Left lobe of liver (tissue), 2 donors: ENCODE results near the gene SLC15A2. TPM values are rescaled to one million over a fixed set of nuclear protein-coding genes. Genes with fewer than 3 reads are reported as not detected.

Experiments
- ATAC-seq: fragments of 200-7000 bp; cut with Tn5 transposase; one replicate; pipeline ENCODE4 v1.9.1; 2020; ENCODE audit warnings: mild to moderate bottlenecking, moderate library complexity
- DNase-seq: peaks from one replicate; pipeline ENCODE4 v3.0.0-alpha.2; 2020; ENCODE audit warnings: low spot score
- total RNA-seq: library from RNA; stranded (reverse); gene quantifications from one replicate; pipeline ENCODE4 v1.2.1, GENCODE V29; 2021
- donor health status: DM: no; HTN: no; CAD: no; lungs with moderate emphysema.
- donor health status: DM: no; HTN: yes; CAD: no.

Gene SLC15A2
- total RNA-seq, 1 donor from 2014 or later, result 1.5 TPM

DNA sequence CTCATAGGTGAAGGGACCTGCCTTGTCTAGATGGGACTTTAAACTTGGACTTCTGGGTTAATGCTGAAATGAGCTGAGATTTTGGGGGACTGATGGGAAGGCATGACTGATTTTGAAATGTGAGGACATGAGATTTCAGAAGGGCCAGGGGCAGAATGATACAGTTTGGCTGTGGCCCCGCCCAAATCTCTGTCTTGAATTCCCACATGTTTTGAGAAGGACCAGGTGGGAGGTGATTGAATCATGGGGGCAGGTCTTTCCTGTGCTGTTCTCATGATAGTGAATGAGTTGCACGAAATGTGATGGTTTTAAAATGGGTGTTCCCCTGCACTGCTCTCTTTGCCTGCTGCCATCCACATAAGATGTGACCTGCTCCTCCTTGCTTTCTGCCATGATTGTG lies 85.0 kb downstream of the SLC15A2 start:
- no peak for ATAC-seq
- DNase-seq, result no peak

DNA sequence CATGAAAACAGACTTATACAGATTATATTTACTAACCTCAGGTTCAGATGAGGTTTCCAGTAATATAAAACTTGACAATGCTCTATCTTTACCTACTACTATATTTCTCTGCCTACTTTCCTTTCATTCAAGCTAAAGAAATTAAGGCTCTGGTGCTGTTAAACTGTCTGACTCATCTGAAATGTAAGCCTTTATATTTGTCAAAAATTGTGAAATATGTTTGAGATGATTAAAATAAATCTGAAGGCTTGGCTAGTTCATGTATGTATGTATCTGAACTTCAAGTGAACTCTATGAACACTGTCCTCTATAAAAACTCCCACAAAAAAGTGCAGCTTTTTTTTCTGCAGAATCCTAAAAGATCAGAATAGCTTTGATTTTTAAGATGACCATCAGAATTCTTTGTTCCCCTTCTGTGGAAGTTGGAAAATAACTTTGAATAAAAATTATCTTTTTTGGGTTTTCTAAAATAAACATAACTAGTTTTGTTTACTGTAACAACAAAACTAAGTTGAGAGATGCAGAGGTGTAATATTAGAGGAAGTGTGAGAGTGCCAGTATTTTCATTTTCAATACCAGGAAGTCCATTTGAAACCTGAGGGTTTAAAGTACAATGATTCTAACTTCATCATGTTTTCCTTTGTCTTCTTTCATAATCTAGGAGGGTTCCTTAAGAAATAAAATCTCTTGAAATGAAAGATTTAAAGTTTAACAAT lies 85.7 kb downstream of the SLC15A2 start:
- ATAC-seq (no peak), DNase-seq (no peak)

GRCh38 chr3:121980450-121980796 lies 86.2 kb downstream of the SLC15A2 start:
- ATAC-seq (no peak), DNase-seq (no peak)

DNA sequence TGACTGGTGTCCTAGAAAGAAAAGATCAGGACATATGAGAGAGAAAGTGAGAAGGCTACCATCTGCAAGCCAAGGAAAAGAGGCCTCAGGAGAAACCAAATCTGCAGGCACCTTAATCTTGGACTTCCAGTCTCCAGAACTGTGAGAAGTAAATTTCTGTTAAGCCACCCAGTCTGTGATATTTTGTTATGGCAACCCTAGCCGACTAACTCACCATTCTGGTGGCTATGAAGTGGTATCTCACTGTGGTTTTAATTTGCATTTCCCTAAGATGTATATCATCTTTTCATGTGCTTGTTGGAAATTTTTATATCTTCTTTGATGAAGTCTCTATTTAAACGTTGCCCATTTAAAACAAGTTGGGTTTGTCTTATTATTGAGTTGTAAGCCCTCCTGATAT lies 87.3 kb downstream of the SLC15A2 start:
- ATAC-seq (no peak), DNase-seq (no peak)

- DNase-seq (no peak), ATAC-seq (no peak)
These were observed 91.6 kb downstream of the SLC15A2 start for GRCh38 chr3:121985846-121986245.

- DNase-seq, result no peak
- ATAC-seq, result no peak
These were observed 93.9 kb downstream of the SLC15A2 start for GRCh38 chr3:121988146-121988545.

- DNase-seq (no peak), ATAC-seq (peak; percentile 42)
These were observed 95.7 kb downstream of the SLC15A2 start for GRCh38 chr3:121989943-121990342.

DNA sequence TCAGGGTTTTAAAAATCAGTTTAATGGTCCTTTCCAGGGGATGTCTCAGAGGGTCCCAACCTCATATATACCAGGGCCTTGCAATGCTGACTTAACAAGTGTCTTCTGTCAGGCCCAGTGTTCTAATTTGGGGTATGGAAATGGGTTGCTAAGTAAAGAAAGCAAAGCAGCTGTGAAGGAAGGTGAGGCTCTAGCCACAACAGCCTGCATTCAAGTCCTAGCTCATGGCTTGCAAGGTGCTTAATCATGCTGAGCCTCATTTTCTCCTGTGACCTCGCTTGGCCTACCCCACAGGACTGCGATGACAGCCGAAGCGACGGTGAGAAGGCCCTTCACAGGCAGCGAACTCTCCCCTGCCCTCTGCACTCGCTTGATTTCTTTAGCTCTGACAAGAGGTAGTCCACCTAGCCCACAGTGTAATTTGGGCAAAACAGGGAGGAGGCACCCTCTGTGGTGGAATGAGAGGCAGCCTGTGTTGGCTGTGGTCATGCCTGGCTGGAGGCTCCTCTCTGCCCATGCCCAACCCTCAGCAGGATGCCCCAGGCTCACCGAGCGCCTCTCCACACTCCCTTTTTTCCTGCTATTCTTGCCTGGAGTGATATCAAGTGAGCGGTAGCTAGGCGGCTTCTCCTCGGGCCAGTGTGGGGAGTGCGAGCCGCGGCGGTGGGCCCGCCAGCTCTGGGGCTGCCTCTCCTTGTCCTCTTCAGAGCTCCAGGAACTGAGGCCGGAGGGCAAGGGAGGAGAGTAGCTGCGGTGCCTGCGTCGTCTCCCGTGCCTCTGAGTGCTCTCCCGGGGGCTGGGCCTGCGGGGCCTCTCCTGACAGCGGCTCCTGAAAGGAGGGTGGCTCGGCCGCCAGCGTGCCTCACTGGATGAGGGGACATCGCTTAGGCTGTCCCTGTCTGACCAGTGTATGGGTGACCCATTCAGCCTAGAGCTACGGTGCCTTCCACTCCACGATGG lies 98.7 kb downstream of the SLC15A2 start:
- DNase-seq, result no peak
- ATAC-seq, result no peak

Other genes with a start within 250 kb of the SLC15A2 start
- 15.4 TPM for gene HCLS1, start 233.5 kb upstream of the SLC15A2 start, total RNA-seq
- gene GOLGB1, start 144.7 kb upstream of the SLC15A2 start, total RNA-seq, result 26.1 TPM
- 3.9 TPM for gene IQCB1, start 59.3 kb upstream of the SLC15A2 start, total RNA-seq
- 2.2 TPM for gene EAF2, start 59.2 kb upstream of the SLC15A2 start, total RNA-seq
- gene ILDR1, start 127.8 kb downstream of the SLC15A2 start, total RNA-seq, result 0.15 TPM
- 1.4 TPM for gene CD86, start 161.0 kb downstream of the SLC15A2 start, total RNA-seq